MM.1S (cell line): ENCODE data around the gene KSR2.

Experiments
- DNase-seq: peaks from one replicate; pipeline ENCODE4 v3.0.0-alpha.2; 2015
- H2AFZ ChIP-seq: fragments of 300-600 bp; sonication (generic); 2 replicates; pipeline ENCODE4 v1.6.0; 2016; ENCODE audit warnings: antibody characterized with exemption, low read length
- H3F3A ChIP-seq: fragments of 300-600 bp; sonication (generic); 2 replicates; pipeline ENCODE4 v1.6.1; 2016; ENCODE audit warnings: mild to moderate bottlenecking, antibody characterized with exemption, low read length, moderate library complexity, mixed read lengths; ENCODE audit not compliant: insufficient read depth
- H3K27ac ChIP-seq: fragments of 300-600 bp; sonication (generic); 2 replicates; pipeline ENCODE4 v1.5.1; 2016; ENCODE audit warnings: mild to moderate bottlenecking, low read length
- H3K27me3 ChIP-seq: fragments of 300-600 bp; sonication (generic); replicated peaks from 2 replicates; pipeline ENCODE4 v1.6.0; 2016; ENCODE audit warnings: low read length; ENCODE audit not compliant: insufficient read depth
- H3K36me3 ChIP-seq: fragments of 300-600 bp; sonication (generic); replicated peaks from 2 replicates; pipeline ENCODE4 v1.6.1; 2016; ENCODE audit warnings: mild to moderate bottlenecking, low read length, mixed read lengths; ENCODE audit not compliant: insufficient read depth
- H3K4me1 ChIP-seq: fragments of 300-600 bp; sonication (generic); 2 replicates; pipeline ENCODE4 v1.6.1; 2016; ENCODE audit warnings: low read length, mixed read lengths
- H3K4me2 ChIP-seq: fragments of 300-600 bp; sonication (generic); 2 replicates; pipeline ENCODE4 v1.6.0; 2016; ENCODE audit warnings: low read depth, low read length
- H3K4me3 ChIP-seq: fragments of 300-600 bp; sonication (generic); 2 replicates; pipeline ENCODE4 v1.5.1; 2016; ENCODE audit warnings: low read length, mixed read lengths
- H3K79me2 ChIP-seq: fragments of 300-600 bp; sonication (generic); 2 replicates; pipeline ENCODE4 v1.6.1; 2016; ENCODE audit warnings: mixed run types, low read length, mixed read lengths
- H3K9ac ChIP-seq: fragments of 300-600 bp; sonication (generic); 2 replicates; pipeline ENCODE4 v1.6.1; 2016; ENCODE audit warnings: low read length, mixed read lengths
- H3K9me2 ChIP-seq: fragments of 300-600 bp; sonication (generic); replicated peaks from 2 replicates; pipeline ENCODE4 v1.6.1; 2016; ENCODE audit warnings: mild to moderate bottlenecking, low read length, mixed read lengths; ENCODE audit not compliant: insufficient read depth
- H3K9me3 ChIP-seq: fragments of 300-600 bp; sonication (generic); replicated peaks from 2 replicates; pipeline ENCODE4 v1.6.1; 2016; ENCODE audit warnings: mild to moderate bottlenecking, low read length, mixed read lengths; ENCODE audit not compliant: insufficient read depth
- H4K20me1 ChIP-seq: fragments of 300-600 bp; sonication (generic); 2 replicates; pipeline ENCODE4 v1.6.1; 2016; ENCODE audit warnings: mild to moderate bottlenecking, low read length, moderate library complexity, mixed read lengths; ENCODE audit not compliant: insufficient read depth
- EZH2 ChIP-seq: fragments of 300-600 bp; sonication (generic); optimal IDR thresholded peaks from 2 replicates; pipeline ENCODE3; 2017; ENCODE audit warnings: low read depth, mild to moderate bottlenecking, antibody characterized with exemption, low read length, mixed read lengths
- EZH2phosphoT487 ChIP-seq: fragments of 300-600 bp; sonication (generic); IDR thresholded peaks from 2 replicates; pipeline ENCODE4 v1.6.1; 2018; ENCODE audit warnings: antibody characterized with exemption, low read length
- TF ChIP-seq, protein P1 (sequence below): fragments of 300-600 bp; sonication (generic); IDR thresholded peaks from 2 replicates; pipeline ENCODE4 v1.5.1; 2016; ENCODE audit warnings: antibody characterized with exemption, low read length, mixed read lengths

KSR2 gene

DNA sequence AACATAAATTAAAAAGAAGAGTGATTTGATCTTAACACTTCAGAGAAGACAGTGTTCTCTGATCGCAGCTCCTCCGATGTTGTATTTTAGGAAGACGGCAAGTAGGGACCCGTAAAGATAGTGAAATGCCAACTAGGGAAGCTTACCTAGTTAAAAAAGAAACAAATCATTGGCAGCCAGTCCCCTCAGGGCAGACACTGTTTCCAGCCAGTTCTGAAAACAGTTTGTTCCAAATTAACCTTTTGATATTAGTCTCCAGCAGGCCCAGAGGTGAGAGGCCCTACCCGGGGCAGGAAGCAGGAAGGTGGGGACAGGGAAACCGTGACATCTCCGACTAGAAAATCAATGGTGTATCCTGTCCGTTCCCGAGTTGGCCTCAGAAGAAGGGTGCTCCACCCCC is 56.0 kb downstream of the KSR2 start:
- H3F3A ChIP-seq, result no peaks in the 10 kb centered on the region
- H3K9ac ChIP-seq, result no peak overlapping the region
- H3K27me3 ChIP-seq, result no peaks in the 10 kb centered on the region
- H3K9me2 ChIP-seq, result no peaks in the 10 kb centered on the region
- no peak overlapping the region for H2AFZ ChIP-seq
- H3K4me1 ChIP-seq, result no peaks in the 10 kb centered on the region
- no peak for DNase-seq
- no peaks in the 10 kb centered on the region for H3K9me3 ChIP-seq
- H3K36me3 ChIP-seq, result no peaks in the 10 kb centered on the region
- no peaks in the 10 kb centered on the region for H3K79me2 ChIP-seq
- no peak overlapping the region for H3K4me2 ChIP-seq
- TF ChIP-seq EZH2, result no peak
- TF ChIP-seq, protein P1, sequence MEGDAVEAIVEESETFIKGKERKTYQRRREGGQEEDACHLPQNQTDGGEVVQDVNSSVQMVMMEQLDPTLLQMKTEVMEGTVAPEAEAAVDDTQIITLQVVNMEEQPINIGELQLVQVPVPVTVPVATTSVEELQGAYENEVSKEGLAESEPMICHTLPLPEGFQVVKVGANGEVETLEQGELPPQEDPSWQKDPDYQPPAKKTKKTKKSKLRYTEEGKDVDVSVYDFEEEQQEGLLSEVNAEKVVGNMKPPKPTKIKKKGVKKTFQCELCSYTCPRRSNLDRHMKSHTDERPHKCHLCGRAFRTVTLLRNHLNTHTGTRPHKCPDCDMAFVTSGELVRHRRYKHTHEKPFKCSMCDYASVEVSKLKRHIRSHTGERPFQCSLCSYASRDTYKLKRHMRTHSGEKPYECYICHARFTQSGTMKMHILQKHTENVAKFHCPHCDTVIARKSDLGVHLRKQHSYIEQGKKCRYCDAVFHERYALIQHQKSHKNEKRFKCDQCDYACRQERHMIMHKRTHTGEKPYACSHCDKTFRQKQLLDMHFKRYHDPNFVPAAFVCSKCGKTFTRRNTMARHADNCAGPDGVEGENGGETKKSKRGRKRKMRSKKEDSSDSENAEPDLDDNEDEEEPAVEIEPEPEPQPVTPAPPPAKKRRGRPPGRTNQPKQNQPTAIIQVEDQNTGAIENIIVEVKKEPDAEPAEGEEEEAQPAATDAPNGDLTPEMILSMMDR, result no peak
- TF ChIP-seq EZH2phosphoT487, result no peak
- H3K27ac ChIP-seq, result no peak overlapping the region
- no peak overlapping the region for H3K4me3 ChIP-seq
- H4K20me1 ChIP-seq, result no peaks in the 10 kb centered on the region

DNA sequence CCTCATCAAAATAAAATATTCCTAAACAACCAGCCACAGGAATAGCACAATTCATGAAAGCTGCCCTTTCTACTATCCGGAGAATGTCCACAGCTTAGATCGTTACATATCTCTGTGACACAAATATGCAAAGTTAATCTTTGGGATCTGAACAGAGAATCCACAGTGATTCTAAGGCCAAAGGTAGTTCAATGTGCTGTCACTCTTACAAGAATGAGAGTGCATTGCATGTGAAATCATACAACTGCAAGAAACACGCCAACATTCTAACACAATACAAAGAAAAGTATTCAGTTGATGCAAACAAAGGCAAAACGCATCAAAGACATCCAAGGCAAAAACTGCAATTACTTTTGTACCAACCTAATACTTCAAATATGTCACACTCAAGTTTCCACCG is 60.4 kb downstream of the KSR2 start:
- Histone ChIP-seq H3K9me2 (no peaks in the 10 kb centered on the region), H3F3A (no peaks in the 10 kb centered on the region), H3K4me1 (no peaks in the 10 kb centered on the region), H3K27ac (no peak overlapping the region), H3K9me3 (no peaks in the 10 kb centered on the region), H3K79me2 (no peaks in the 10 kb centered on the region), H3K27me3 (no peaks in the 10 kb centered on the region), H3K4me2 (no peak overlapping the region), H2AFZ (no peak overlapping the region), H3K4me3 (no peak overlapping the region), H3K36me3 (no peaks in the 10 kb centered on the region), H4K20me1 (no peaks in the 10 kb centered on the region), H3K9ac (no peak overlapping the region)
- no peak for DNase-seq
- TF ChIP-seq EZH2phosphoT487 (no peak), EZH2 (no peak)
- TF ChIP-seq, protein P1, result no peak

DNA sequence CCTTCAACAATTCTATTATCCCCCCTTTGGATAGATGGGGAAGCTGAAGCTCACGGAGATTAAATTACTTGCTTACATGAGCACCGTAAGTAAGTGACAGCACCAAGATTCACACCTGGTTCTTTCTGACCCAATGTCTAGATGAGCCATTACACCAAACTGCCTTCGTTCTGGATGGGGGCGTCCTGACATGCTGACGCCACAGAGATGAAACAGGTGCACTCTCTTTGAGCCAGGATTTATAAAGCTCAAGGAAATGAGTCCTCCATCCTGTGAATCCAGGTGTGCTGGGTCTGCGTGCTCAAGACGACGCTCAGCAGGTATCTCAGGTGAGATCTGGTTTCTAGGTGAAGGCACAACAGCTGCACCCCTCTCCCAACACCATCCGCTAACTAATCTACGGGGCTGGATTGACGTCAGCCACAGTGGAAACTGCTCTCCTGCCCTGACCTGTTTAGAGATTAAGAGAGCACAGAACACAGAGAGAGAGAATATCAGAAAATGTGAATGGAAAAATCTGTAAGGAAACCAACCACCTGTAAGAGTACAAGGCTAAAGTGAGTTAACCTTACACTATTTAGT is 61.6 kb downstream of the KSR2 start:
- H3K4me1 ChIP-seq, result no peaks in the 10 kb centered on the region
- H3K79me2 ChIP-seq, result no peaks in the 10 kb centered on the region
- H3K4me2 ChIP-seq, result no peak overlapping the region
- TF ChIP-seq EZH2 (no peak), EZH2phosphoT487 (no peak)
- TF ChIP-seq, protein P1, result no peak
- no peaks in the 10 kb centered on the region for H3K9me3 ChIP-seq
- no peak overlapping the region for H3K9ac ChIP-seq
- no peak overlapping the region for H3K4me3 ChIP-seq
- no peaks in the 10 kb centered on the region for H3F3A ChIP-seq
- H3K36me3 ChIP-seq, result no peaks in the 10 kb centered on the region
- no peaks in the 10 kb centered on the region for H4K20me1 ChIP-seq
- H2AFZ ChIP-seq, result no peak overlapping the region
- H3K27ac ChIP-seq, result no peak overlapping the region
- H3K9me2 ChIP-seq, result no peaks in the 10 kb centered on the region
- H3K27me3 ChIP-seq, result no peaks in the 10 kb centered on the region
- no peak for DNase-seq
